Measurements from ENCODE around the gene DUSP19. TPM values are rescaled to one million over a fixed set of nuclear protein-coding genes. Genes with fewer than 3 reads are reported as not detected.

DUSP19 gene
- total and polyA plus RNA-seq, 2 of the 13 experiments (the other 11 are each of a cell fraction or from before 2014, with no cell fraction given): 1.3 to 1.9 TPM

GRCh38 chr2:183038341-183039300, 39.9 kb upstream of the DUSP19 start, which contains the start of gene NCKAP1 (continued):
- TF ChIP-seq GMEB1 (CRISPR knock-in tag; IDR thresholded peaks at IDR 0.05; ENCODE audit: borderline replicate concordance): 0 out of 2 replicates have a peak, but pooled peaks have one; percentile 14
- TF ChIP-seq HMG20B (CRISPR knock-in tag; conservative IDR thresholded peaks at IDR 0.05): no peak
- TF ChIP-seq ZNF781 (CRISPR knock-in tag; IDR thresholded peaks at IDR 0.05; ENCODE audit: borderline replicate concordance, not compliant biosample characterization): peak; percentile 91
- peak; percentile 76 for TF ChIP-seq MYC (CRISPR knock-in tag; IDR thresholded peaks at IDR 0.05; ENCODE audit: borderline replicate concordance)
- no peak for TF ChIP-seq CBX5 (CRISPR knock-in tag; IDR thresholded peaks at IDR 0.05; ENCODE audit: borderline replicate concordance)
- TF ChIP-seq KDM5A (IDR thresholded peaks at IDR 0.05; ENCODE audit: borderline replicate concordance, low read length): no peak
- peak; percentile 4 for TF ChIP-seq ZNF883 (CRISPR knock-in tag; IDR thresholded peaks at IDR 0.05; ENCODE audit: not compliant biosample characterization)
- peak; percentile 84; the same call in 1 of the 2 replicates for TF ChIP-seq TOPORS (CRISPR knock-in tag; IDR thresholded peaks at IDR 0.05)
- TF ChIP-seq PAXIP1 (CRISPR knock-in tag; conservative IDR thresholded peaks at IDR 0.05): peak; percentile 44; the same call in 1 of the 2 replicates
- TF ChIP-seq FOXP4 (CRISPR knock-in tag; IDR thresholded peaks at IDR 0.05): 0 out of 2 replicates have a peak, but pooled peaks have one; percentile 27
- TF ChIP-seq ZFP90 (CRISPR knock-in tag; IDR thresholded peaks at IDR 0.05; ENCODE audit: borderline replicate concordance): peak; percentile 91; the same call in 1 of the 2 replicates
- no peak for TF ChIP-seq FIP1L1 (IDR thresholded peaks at IDR 0.05; ENCODE audit: borderline replicate concordance, insufficient read depth, low read depth, low read length)
- TF ChIP-seq MTA1 (CRISPR knock-in tag; IDR thresholded peaks at IDR 0.05; ENCODE audit: borderline replicate concordance): peak; percentile 51; the same call in 1 of the 2 replicates
- TF ChIP-seq ZNF180 (CRISPR knock-in tag; IDR thresholded peaks at IDR 0.05; ENCODE audit: borderline replicate concordance, low read depth): no peak
- TF ChIP-seq FOXA3 (CRISPR knock-in tag; IDR thresholded peaks at IDR 0.05): peak; percentile 21; the same call in 1 of the 2 replicates
- peak; percentile 78 for TF ChIP-seq ZNF710 (CRISPR knock-in tag; IDR thresholded peaks at IDR 0.05; ENCODE audit: borderline replicate concordance)
- TF ChIP-seq SRSF1 (optimal IDR thresholded peaks at IDR 0.05; ENCODE audit: low read depth, low read length): peak; percentile 74
